GM12878 (cell line): ENCODE measurements around the gene FBXO7. TPM values are rescaled to one million over a fixed set of nuclear protein-coding genes. Genes with fewer than 3 reads are reported as not detected.

Experiments used
- ATAC-seq: fragments of 200-7000 bp; cut with Tn5 transposase; 3 replicates; pipeline ENCODE4 v1.9.1; 2020; ENCODE audit warnings: mild to moderate bottlenecking, moderate library complexity
- BruUV-seq: library from RNA; stranded (reverse); fragments of 400-500 nt; replicated peaks from 2 replicates; lab custom pipeline; 2021; lab: Mats Ljungman, UMichigan
- CTCF ChIA-PET: fragments of 300-600 bp; sonication (Branson Sonifier 250); formaldehyde crosslinking; extraction: SDS; loops from one replicate; lab custom pipeline; 2021; ENCODE audit warnings: inconsistent platforms; lab: Yijun Ruan, JAX
- POLR2A ChIA-PET: fragments of 350-600 bp; formaldehyde crosslinking; extraction: SDS; loops from one replicate; lab custom pipeline; 2021; ENCODE audit warnings: inconsistent platforms; lab: Charles Lee
- RAD21 ChIA-PET: fragments of 300-600 bp; sonication (Branson Sonifier 250); formaldehyde crosslinking; loops from one replicate; lab custom pipeline; 2023; ENCODE audit warnings: antibody characterized with exemption; ENCODE audit not compliant: unreplicated experiment; lab: Charles Lee
- SMC1A ChIA-PET: fragments of 300-600 bp; sonication (Branson Sonifier 250); formaldehyde crosslinking; loops from one replicate; lab custom pipeline; 2023; ENCODE audit not compliant: unreplicated experiment, uncharacterized antibody; lab: Charles Lee
- DNase-seq: peaks from one replicate; pipeline ENCODE4 v3.0.0-alpha.2; 2011; ENCODE audit warnings: low read depth, low spot score
- FAIRE-seq: peaks from 3 replicates; lab custom pipeline; 2011; peaks lifted over from hg19 to GRCh38; lab: Jason Lieb, UNC
- H2AFZ ChIP-seq: 2 replicates; pipeline ENCODE4 v1.6.0; 2011; ENCODE audit warnings: low read depth, low read length, control low read depth; ENCODE audit not compliant: control insufficient read depth
- H3K27ac ChIP-seq: 2 replicates; pipeline ENCODE4 v1.5.1; 2011; ENCODE audit warnings: control low read depth; ENCODE audit not compliant: control insufficient read depth, insufficient read depth
- H3K27me3 ChIP-seq, 2 experiments: replicated peaks in 1 of 2; 2 replicates each; pipeline versions ENCODE4 v1.6.0 to v1.6.1; 2011; ENCODE audit warnings: low read length in 1 of 2; ENCODE audit not compliant: control insufficient read depth in 2 of 2, insufficient read depth in 2 of 2
- H3K36me3 ChIP-seq, 2 experiments: 2 replicates each; pipeline ENCODE4 v1.5.1; 2011; ENCODE audit warnings: low read length in 1 of 2; ENCODE audit not compliant: control insufficient read depth in 2 of 2, insufficient read depth in 2 of 2
- H3K4me1 ChIP-seq: 2 replicates; pipeline ENCODE4 v1.6.1; 2011; ENCODE audit warnings: mild to moderate bottlenecking, low read length, moderate library complexity, mixed read lengths; ENCODE audit not compliant: control insufficient read depth, insufficient read depth
- H3K4me2 ChIP-seq: 2 replicates; pipeline ENCODE4 v1.6.0; 2011; ENCODE audit warnings: control low read depth; ENCODE audit not compliant: control insufficient read depth, insufficient read depth
- H3K4me3 ChIP-seq: fragments of 200-600 bp; sonication (generic); 2 replicates; pipeline ENCODE4 v1.5.1; 2016
- H3K79me2 ChIP-seq: 2 replicates; pipeline ENCODE4 v1.6.0; 2011; ENCODE audit warnings: low read length; ENCODE audit not compliant: control insufficient read depth, insufficient read depth
- H3K9ac ChIP-seq: 2 replicates; pipeline ENCODE4 v1.8.0; 2011; ENCODE audit warnings: low read length, control low read depth, mixed read lengths; ENCODE audit not compliant: control insufficient read depth, insufficient read depth
- H3K9me3 ChIP-seq: replicated peaks from 3 replicates; pipeline ENCODE4 v1.5.1; 2011; ENCODE audit warnings: mild to moderate bottlenecking, low read length; ENCODE audit not compliant: control insufficient read depth, insufficient read depth
- H4K20me1 ChIP-seq: 2 replicates; pipeline ENCODE4 v1.6.0; 2011; ENCODE audit not compliant: control insufficient read depth, insufficient read depth
- FOXK2 ChIP-seq: fragments of 450-650 bp; IDR thresholded peaks from 2 replicates; pipeline ENCODE4 v1.6.1; 2017; ENCODE audit warnings: mild to moderate bottlenecking, moderate library complexity
- HDAC2 ChIP-seq: fragments of 200-600 bp; sonication (generic); IDR thresholded peaks from 2 replicates; pipeline ENCODE4 v1.6.1; 2017
- MTA3 ChIP-seq: IDR thresholded peaks from 2 replicates; pipeline ENCODE4 v1.6.1; 2012; ENCODE audit warnings: low read length, inconsistent platforms, borderline replicate concordance
- NFYB ChIP-seq: IDR thresholded peaks from 2 replicates; pipeline ENCODE4 v1.6.1; 2011; ENCODE audit warnings: low read depth, mild to moderate bottlenecking, low read length, improper control_type of control experiment, moderate library complexity; ENCODE audit not compliant: insufficient read depth
- SRF ChIP-seq, 2 experiments: IDR thresholded peaks; 2 replicates each; pipeline ENCODE4 v1.6.1; 2011; ENCODE audit warnings: low read depth in 2 of 2, low read length in 2 of 2, mild to moderate bottlenecking in 1 of 2, moderate library complexity in 1 of 2
- SUZ12 ChIP-seq: fragments of 200-600 bp; sonication (generic); IDR thresholded peaks from one replicate; pipeline ENCODE4 v1.6.1; 2018; ENCODE audit warnings: antibody characterized with exemption, mild to moderate bottlenecking; ENCODE audit not compliant: unreplicated experiment
- ZNF207 ChIP-seq: fragments of 450-650 bp; IDR thresholded peaks from 2 replicates; pipeline ENCODE4 v1.6.1; 2014; ENCODE audit warnings: antibody characterized with exemption, mild to moderate bottlenecking, borderline replicate concordance
- ZNF384 ChIP-seq: IDR thresholded peaks from 2 replicates; pipeline ENCODE4 v1.6.1; 2012; ENCODE audit warnings: low read depth, mild to moderate bottlenecking, low read length, improper control_type of control experiment, borderline replicate concordance
- WGBS: methylation state at CpG from one replicate; pipeline ENCODE4 v1.1.6; 2016; ENCODE audit warnings: low lambda C conversion rate; ENCODE audit not compliant: insufficient replicate concordance, insufficient coverage; ENCODE audit errors: missing lambda C conversion rate; 5-methylcytosine and 5-hydroxymethylcytosine counted together
- in situ Hi-C: fragments of 300-500 bp; cut with MboI; formaldehyde crosslinking; loops from 9 replicates; pipeline ENCODE4 v1.14.3; 2018; ENCODE audit warnings: mixed read lengths
- intact Hi-C: fragments of 100-400 bp; cut with micrococcal nuclease; formaldehyde crosslinking; loops from one replicate; pipeline ENCODE4 v1.14.2; 2022; ENCODE audit not compliant: unreplicated experiment
- polyA plus RNA-seq, 11 experiments: library from polyadenylated mRNA; depleted of rRNA in 4 of 11; unstranded in 6 of 11; stranded (reverse) in 5 of 11; fragments of >200 nt; fragmentation: Nextera tagmentation in 4 of 11; fragmentation: Illumina TruSeq in 1 of 11; extraction: Ambion mirVana in 4 of 11; extraction: Trizol in 1 of 11; gene quantifications; 1 replicate in 1 of 11; 2 replicates in 10 of 11; pipeline versions ENCODE4 v1.2.1 to v1.2.3, GENCODE V29; 2011 to 2016; ENCODE audit warnings: inconsistent platforms in 2 of 11, missing spikeins in 2 of 11, low read depth in 1 of 11
- total RNA-seq, 4 experiments: library from RNA; depleted of rRNA in 3 of 4; stranded (reverse); fragments of >200 nt in 3 of 4; fragmentation: Illumina TruSeq in 1 of 4; extraction: Trizol in 1 of 4; gene quantifications; 2 replicates each; pipeline versions ENCODE4 v1.2.1 to v1.2.3, GENCODE V29; 2013 to 2021
- TF ChIP-seq, protein P1 (sequence below), 3 experiments: IDR thresholded peaks in 2 of 3; conservative IDR thresholded peaks in 1 of 3; 2 replicates each; pipeline ENCODE4 v1.5.1; 2011; ENCODE audit warnings: low read depth in 3 of 3, low read length in 3 of 3, mild to moderate bottlenecking in 3 of 3, control low read depth in 2 of 3, moderate library complexity in 2 of 3, inconsistent platforms in 1 of 3, mixed read lengths in 1 of 3; ENCODE audit not compliant: control insufficient read depth in 2 of 3, insufficient read depth in 1 of 3; ENCODE audit errors: extremely low read depth in 1 of 3
- TF ChIP-seq, protein P2 (sequence below): fragments of 450-650 bp; formaldehyde crosslinking; IDR thresholded peaks from 2 replicates; pipeline ENCODE4 v1.5.0; 2022; ENCODE audit warnings: mild to moderate bottlenecking, missing genetic modification characterization

The FBXO7 gene
- total and polyA plus RNA-seq, 10 of the 15 experiments (the other 5 are each of a cell fraction or from before 2014, with no cell fraction given): 37.3 to 192 (median 110) TPM

DNA sequence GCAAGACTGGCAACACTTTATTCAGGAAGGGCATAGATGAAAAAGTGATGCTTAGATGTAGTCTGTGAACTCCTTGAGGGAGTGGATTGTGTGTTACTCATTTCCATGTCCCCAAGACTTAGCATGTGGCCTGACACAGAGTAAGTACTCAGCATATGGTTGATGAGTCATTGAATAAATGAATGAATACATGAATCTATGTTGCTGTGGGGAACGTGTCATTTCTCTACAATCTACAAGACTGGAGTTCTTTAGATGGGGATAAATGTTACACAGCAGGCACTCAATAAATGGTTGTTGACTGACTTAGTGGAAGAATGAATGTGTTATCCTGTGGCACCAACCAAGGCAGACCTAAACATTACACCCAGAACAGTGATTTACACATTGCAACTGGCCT lies 28.3 kb upstream of the FBXO7 start:
- no peaks in the 10 kb centered on the region for H3K36me3 ChIP-seq
- H3K9me3 ChIP-seq: no peaks in the 10 kb centered on the region
- TF ChIP-seq SUZ12: no peak
- no peak for TF ChIP-seq NFYB
- no peak for TF ChIP-seq SRF (IDR thresholded peaks at IDR 0.05; ENCODE audit: low read depth in 2 of 2, low read length in 2 of 2)
- TF ChIP-seq ZNF207: no peak
- TF ChIP-seq, protein P1, sequence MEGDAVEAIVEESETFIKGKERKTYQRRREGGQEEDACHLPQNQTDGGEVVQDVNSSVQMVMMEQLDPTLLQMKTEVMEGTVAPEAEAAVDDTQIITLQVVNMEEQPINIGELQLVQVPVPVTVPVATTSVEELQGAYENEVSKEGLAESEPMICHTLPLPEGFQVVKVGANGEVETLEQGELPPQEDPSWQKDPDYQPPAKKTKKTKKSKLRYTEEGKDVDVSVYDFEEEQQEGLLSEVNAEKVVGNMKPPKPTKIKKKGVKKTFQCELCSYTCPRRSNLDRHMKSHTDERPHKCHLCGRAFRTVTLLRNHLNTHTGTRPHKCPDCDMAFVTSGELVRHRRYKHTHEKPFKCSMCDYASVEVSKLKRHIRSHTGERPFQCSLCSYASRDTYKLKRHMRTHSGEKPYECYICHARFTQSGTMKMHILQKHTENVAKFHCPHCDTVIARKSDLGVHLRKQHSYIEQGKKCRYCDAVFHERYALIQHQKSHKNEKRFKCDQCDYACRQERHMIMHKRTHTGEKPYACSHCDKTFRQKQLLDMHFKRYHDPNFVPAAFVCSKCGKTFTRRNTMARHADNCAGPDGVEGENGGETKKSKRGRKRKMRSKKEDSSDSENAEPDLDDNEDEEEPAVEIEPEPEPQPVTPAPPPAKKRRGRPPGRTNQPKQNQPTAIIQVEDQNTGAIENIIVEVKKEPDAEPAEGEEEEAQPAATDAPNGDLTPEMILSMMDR (IDR thresholded peaks at IDR 0.05 in 2 of 3, conservative IDR thresholded peaks at IDR 0.05 in 1 of 3; ENCODE audit: control insufficient read depth in 2 of 3, extremely low read depth in 1 of 3, insufficient read depth in 1 of 3, low read depth in 3 of 3, low read length in 3 of 3): no peak
- TF ChIP-seq, protein P2, sequence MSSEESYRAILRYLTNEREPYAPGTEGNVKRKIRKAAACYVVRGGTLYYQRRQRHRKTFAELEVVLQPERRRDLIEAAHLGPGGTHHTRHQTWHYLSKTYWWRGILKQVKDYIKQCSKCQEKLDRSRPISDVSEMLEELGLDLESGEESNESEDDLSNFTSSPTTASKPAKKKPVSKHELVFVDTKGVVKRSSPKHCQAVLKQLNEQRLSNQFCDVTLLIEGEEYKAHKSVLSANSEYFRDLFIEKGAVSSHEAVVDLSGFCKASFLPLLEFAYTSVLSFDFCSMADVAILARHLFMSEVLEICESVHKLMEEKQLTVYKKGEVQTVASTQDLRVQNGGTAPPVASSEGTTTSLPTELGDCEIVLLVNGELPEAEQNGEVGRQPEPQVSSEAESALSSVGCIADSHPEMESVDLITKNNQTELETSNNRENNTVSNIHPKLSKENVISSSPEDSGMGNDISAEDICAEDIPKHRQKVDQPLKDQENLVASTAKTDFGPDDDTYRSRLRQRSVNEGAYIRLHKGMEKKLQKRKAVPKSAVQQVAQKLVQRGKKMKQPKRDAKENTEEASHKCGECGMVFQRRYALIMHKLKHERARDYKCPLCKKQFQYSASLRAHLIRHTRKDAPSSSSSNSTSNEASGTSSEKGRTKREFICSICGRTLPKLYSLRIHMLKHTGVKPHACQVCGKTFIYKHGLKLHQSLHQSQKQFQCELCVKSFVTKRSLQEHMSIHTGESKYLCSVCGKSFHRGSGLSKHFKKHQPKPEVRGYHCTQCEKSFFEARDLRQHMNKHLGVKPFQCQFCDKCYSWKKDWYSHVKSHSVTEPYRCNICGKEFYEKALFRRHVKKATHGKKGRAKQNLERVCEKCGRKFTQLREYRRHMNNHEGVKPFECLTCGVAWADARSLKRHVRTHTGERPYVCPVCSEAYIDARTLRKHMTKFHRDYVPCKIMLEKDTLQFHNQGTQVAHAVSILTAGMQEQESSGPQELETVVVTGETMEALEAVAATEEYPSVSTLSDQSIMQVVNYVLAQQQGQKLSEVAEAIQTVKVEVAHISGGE: no peak
- no peak for TF ChIP-seq FOXK2
- TF ChIP-seq HDAC2: no peak
- TF ChIP-seq MTA3: no peak
- no peak for TF ChIP-seq ZNF384
- H3K4me1 ChIP-seq: no peaks in the 10 kb centered on the region
- FAIRE-seq (no peak), ATAC-seq (no peak), DNase-seq (no peak)
- H3K27ac ChIP-seq: no peak overlapping the region
- no peak overlapping the region for H2AFZ ChIP-seq
- H4K20me1 ChIP-seq: no peaks in the 10 kb centered on the region
- no TSS peak for BruUV-seq
- H3K4me3 ChIP-seq: no peak overlapping the region
- POLR2A ChIA-PET: no interaction called here
- CTCF ChIA-PET: no interaction called here
- intact Hi-C loops (no loop called here), in situ Hi-C loops (no loop called here)
- H3K79me2 ChIP-seq: no peaks in the 10 kb centered on the region
- 0% methylated on average over 1 of the region's 1 CpG for WGBS
- no peak overlapping the region for H3K9ac ChIP-seq
- no peak overlapping the region for H3K4me2 ChIP-seq
- SMC1A ChIA-PET: interaction anchor here (0.7 kb wide), 1 partner anchor 235 kb away, joined by 3 read pairs; no protein-coding TSS in a partner anchor
- H3K27me3 ChIP-seq: peaks cover 0 to 5% of the 10 kb centered on the region in 2 experiments; a peak in 2 of 4 replicates
- RAD21 ChIA-PET: no interaction called here
